Dermis blood vessel endothelial cell (primary cell): ENCODE measurements around the gene PPP1R36. TPM values are rescaled to one million over a fixed set of nuclear protein-coding genes. Genes with fewer than 3 reads are reported as not detected.
"Not testable (repeated sequence)": the region's sequence is repeated elsewhere in the genome, so short reads cannot be mapped to it uniquely, and the experiment has no call there.

Source experiments
- DNase-seq: peaks from one replicate; pipeline ENCODE4 v3.0.0; 2010
- total RNA-seq: library from RNA; depleted of rRNA; stranded (reverse); fragments of >200 nt; gene quantifications from 2 replicates; pipeline ENCODE4 v1.2.3, GENCODE V29; 2014

The PPP1R36 gene
- 0.68 and 1.3 TPM in 2 replicates for total RNA-seq

- no peak for DNase-seq
Observed at GRCh38 chr14:64549791-64550620, at the start of gene PPP1R36. TSS of gene PPP1R36 (plus strand) at chr14:64549961. CDS start at chr14:64549998, 37 bp downstream.

- no peak for DNase-seq
Observed at GRCh38 chr14:64500088-64500487, 49.7 kb upstream of the PPP1R36 start.

GRCh38 chr14:64501411-64502171 lies 48.2 kb upstream of the PPP1R36 start:
- DNase-seq: peak; percentile 48

- DNase-seq: no peak
Observed at GRCh38 chr14:64502456-64502855, 47.3 kb upstream of the PPP1R36 start.

- peak; percentile 44 for DNase-seq
Observed at GRCh38 chr14:64502887-64503433, 46.8 kb upstream of the PPP1R36 start.

GRCh38 chr14:64503434-64504309 lies 46.1 kb upstream of the PPP1R36 start, which contains the start of gene ZBTB25:
TSS of gene ZBTB25 (minus strand) at chr14:64503838. CDS start at chr14:64490533, 13,305 bp downstream.
- peak; percentile 96 for DNase-seq

- DNase-seq: peak; percentile 88
Observed at GRCh38 chr14:64504310-64504896, 45.4 kb upstream of the PPP1R36 start, which contains the start of gene ZBTB1. TSS of gene ZBTB1 (plus strand) at chr14:64504770. CDS start at chr14:64521505, 16,735 bp downstream.

- peak; percentile 86 for DNase-seq
Observed at GRCh38 chr14:64504897-64505794, 44.6 kb upstream of the PPP1R36 start.

GRCh38 chr14:64506721-64507120 lies 43.0 kb upstream of the PPP1R36 start:
- DNase-seq: no peak

GRCh38 chr14:64507376-64508156 lies 42.2 kb upstream of the PPP1R36 start:
- DNase-seq: peak; percentile 36

- no peak for DNase-seq
Observed at GRCh38 chr14:64508215-64508776, 41.5 kb upstream of the PPP1R36 start.

GRCh38 chr14:64509036-64509435 lies 40.7 kb upstream of the PPP1R36 start:
- DNase-seq: no peak

GRCh38 chr14:64510825-64511671 lies 38.7 kb upstream of the PPP1R36 start:
- DNase-seq: peak; percentile 85

- DNase-seq: no peak
Observed at GRCh38 chr14:64513271-64513670, 36.5 kb upstream of the PPP1R36 start.

GRCh38 chr14:64515053-64515452 lies 34.7 kb upstream of the PPP1R36 start:
- no peak for DNase-seq

- no peak for DNase-seq
Observed at GRCh38 chr14:64516969-64517368, 32.8 kb upstream of the PPP1R36 start.

- not testable (repeated sequence) for DNase-seq
Observed at GRCh38 chr14:64517667-64518066, 32.1 kb upstream of the PPP1R36 start.

- DNase-seq: no peak
Observed at GRCh38 chr14:64518229-64518628, 31.5 kb upstream of the PPP1R36 start.
